Neuron (in vitro differentiated cells): ENCODE data around the gene PDXP.

Experiments
- H2AFZ ChIP-seq: one replicate; pipeline ENCODE4 v1.6.1; 2013; ENCODE audit warnings: low read depth, mild to moderate bottlenecking, inconsistent platforms, low read length, moderate library complexity
- H3K27me3 ChIP-seq: one replicate; pipeline ENCODE4 v1.6.1; 2013; ENCODE audit warnings: low read length; ENCODE audit not compliant: insufficient read depth
- H3K36me3 ChIP-seq: one replicate; pipeline ENCODE4 v1.6.1; 2013; ENCODE audit warnings: low read length; ENCODE audit not compliant: insufficient read depth
- H3K4me1 ChIP-seq: one replicate; pipeline ENCODE4 v1.6.1; 2013; ENCODE audit warnings: low read length; ENCODE audit not compliant: insufficient read depth
- H3K4me3 ChIP-seq: 2 replicates; pipeline ENCODE4 v1.5.1; 2013; ENCODE audit warnings: mild to moderate bottlenecking, low read length, moderate library complexity
- H3K9me3 ChIP-seq: one replicate; pipeline ENCODE4 v1.6.1; 2013; ENCODE audit warnings: low read length

PDXP gene

GRCh38 chr22:37674951-37675929 lies 16.7 kb downstream of the PDXP start, which contains the start of gene LGALS1:
TSS of gene LGALS1 (plus strand) at chr22:37675636. CDS start at chr22:37675703, 67 bp downstream.
- Histone ChIP-seq H3K36me3 (no peaks in the 10 kb centered on the region), H3K27me3 (no peaks in the 10 kb centered on the region), H3K4me3 (peak within 1 kb of the TSS; percentile 54), H3K4me1 (peaks cover 15% of the 10 kb centered on the region), H3K9me3 (no peaks in the 10 kb centered on the region), H2AFZ (peak within 1 kb of the TSS; percentile 84)

GRCh38 chr22:37675930-37676735 lies 17.6 kb downstream of the PDXP start:
- no peaks in the 10 kb centered on the region for H3K36me3 ChIP-seq
- peak overlapping the region; percentile 84 for H2AFZ ChIP-seq
- no peaks in the 10 kb centered on the region for H3K27me3 ChIP-seq
- H3K9me3 ChIP-seq, result no peaks in the 10 kb centered on the region
- peaks cover 15% of the 10 kb centered on the region for H3K4me1 ChIP-seq
- peak overlapping the region; percentile 54 for H3K4me3 ChIP-seq

- Histone ChIP-seq H3K9me3 (no peaks in the 10 kb centered on the region), H2AFZ (peak overlapping the region; percentile 84), H3K27me3 (no peaks in the 10 kb centered on the region), H3K4me3 (peak overlapping the region; percentile 54), H3K36me3 (no peaks in the 10 kb centered on the region), H3K4me1 (peaks cover 15% of the 10 kb centered on the region)
Measured at GRCh38 chr22:37676736-37677492, 18.4 kb downstream of the PDXP start.

GRCh38 chr22:37677493-37677974 lies 19.0 kb downstream of the PDXP start:
- Histone ChIP-seq H3K27me3 (no peaks in the 10 kb centered on the region), H3K4me1 (peaks cover 15% of the 10 kb centered on the region), H3K9me3 (no peaks in the 10 kb centered on the region), H3K36me3 (no peaks in the 10 kb centered on the region), H2AFZ (peak overlapping the region; percentile 84), H3K4me3 (peak overlapping the region; percentile 54)

GRCh38 chr22:37678372-37678771 lies 19.8 kb downstream of the PDXP start:
- no peak overlapping the region for H3K4me3 ChIP-seq
- H3K9me3 ChIP-seq, result no peaks in the 10 kb centered on the region
- peaks cover 15% of the 10 kb centered on the region for H3K4me1 ChIP-seq
- H3K27me3 ChIP-seq, result no peaks in the 10 kb centered on the region
- no peaks in the 10 kb centered on the region for H3K36me3 ChIP-seq
- H2AFZ ChIP-seq, result no peak overlapping the region

- H3K9me3 ChIP-seq, result no peaks in the 10 kb centered on the region
- H3K27me3 ChIP-seq, result no peaks in the 10 kb centered on the region
- no peak overlapping the region for H2AFZ ChIP-seq
- H3K36me3 ChIP-seq, result no peaks in the 10 kb centered on the region
- peaks cover 15% of the 10 kb centered on the region for H3K4me1 ChIP-seq
- H3K4me3 ChIP-seq, result no peak overlapping the region
Measured at GRCh38 chr22:37679670-37680069, 21.1 kb downstream of the PDXP start.

- Histone ChIP-seq H3K4me3 (no peak overlapping the region), H3K9me3 (no peaks in the 10 kb centered on the region), H2AFZ (no peak overlapping the region), H3K27me3 (no peaks in the 10 kb centered on the region), H3K4me1 (peaks cover 13% of the 10 kb centered on the region), H3K36me3 (no peaks in the 10 kb centered on the region)
Measured at GRCh38 chr22:37680191-37680851, 21.8 kb downstream of the PDXP start.

- Histone ChIP-seq H3K36me3 (no peaks in the 10 kb centered on the region), H2AFZ (no peak overlapping the region), H3K4me3 (no peak overlapping the region), H3K4me1 (peaks cover 13% of the 10 kb centered on the region), H3K27me3 (no peaks in the 10 kb centered on the region), H3K9me3 (no peaks in the 10 kb centered on the region)
Measured at GRCh38 chr22:37681001-37681424, 22.5 kb downstream of the PDXP start.

- Histone ChIP-seq H3K4me3 (no peak overlapping the region), H3K27me3 (no peaks in the 10 kb centered on the region), H3K9me3 (no peaks in the 10 kb centered on the region), H3K36me3 (no peaks in the 10 kb centered on the region), H3K4me1 (peaks cover 7% of the 10 kb centered on the region), H2AFZ (no peak overlapping the region)
Measured at GRCh38 chr22:37681556-37682049, 23.1 kb downstream of the PDXP start.

- no peaks in the 10 kb centered on the region for H3K9me3 ChIP-seq
- H2AFZ ChIP-seq, result no peak overlapping the region
- H3K36me3 ChIP-seq, result peaks cover 9% of the 10 kb centered on the region
- H3K27me3 ChIP-seq, result no peaks in the 10 kb centered on the region
- no peak overlapping the region for H3K4me3 ChIP-seq
- peaks cover 3% of the 10 kb centered on the region for H3K4me1 ChIP-seq
Measured at GRCh38 chr22:37684803-37685615, 26.5 kb downstream of the PDXP start.
